ENCODE data around the gene CRADD.

DNA sequence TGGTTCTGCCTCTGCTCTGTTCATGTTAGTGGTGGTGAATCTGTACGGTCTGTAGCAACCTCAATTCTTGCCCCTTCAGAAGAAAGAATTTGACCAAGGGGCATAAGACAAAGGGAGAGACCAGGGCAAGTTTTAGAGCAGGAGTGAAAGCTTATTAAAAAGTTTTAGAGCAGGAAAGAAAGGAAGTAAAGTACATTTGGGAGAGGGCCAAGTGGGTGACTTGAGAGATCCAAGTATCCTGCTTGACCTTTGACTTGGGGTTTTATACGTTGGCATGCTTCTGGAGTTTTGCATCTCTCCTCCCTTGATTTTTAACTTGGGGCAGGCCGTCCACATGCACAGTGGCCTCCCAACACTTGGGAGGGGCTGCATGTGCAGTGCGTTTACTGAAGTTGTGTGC lies 225.0 kb downstream of the CRADD start:
- TF ChIP-seq EP300 (IDR thresholded peaks at IDR 0.05) (no peak), CTCF (IDR thresholded peaks at IDR 0.05) (no peak)
